Spleen (tissue), 11 donors: ENCODE results near the gene LYPD3. TPM values are rescaled to one million over a fixed set of nuclear protein-coding genes. Genes with fewer than 3 reads are reported as not detected.

Source experiments
- DNase-seq: peaks from one replicate; pipeline ENCODE4 v3.0.0-alpha.2; 2020
- H3K27ac ChIP-seq, 8 donors: fragments of 200-600 bp; sonication (generic) in 7 of 8; 1 replicate in 4 of 8; 2 replicates in 4 of 8; pipeline versions ENCODE4 v1.5.0 to v1.8.0; 2016 to 2021; ENCODE audit warnings: inconsistent platforms in 4 of 8, mild to moderate bottlenecking in 4 of 8, moderate library complexity in 1 of 8
- H3K27me3 ChIP-seq, 7 donors: fragments of 200-600 bp; sonication (generic) in 6 of 7; replicated peaks in 1 of 7; 1 replicate in 4 of 7; 2 replicates in 3 of 7; pipeline versions ENCODE4 v1.5.0 to v1.8.0; 2016 to 2021; ENCODE audit warnings: inconsistent platforms in 3 of 7, mild to moderate bottlenecking in 1 of 7
- H3K36me3 ChIP-seq, 6 donors: fragments of 200-600 bp; sonication (generic) in 5 of 6; 1 replicate in 4 of 6; 2 replicates in 2 of 6; pipeline versions ENCODE4 v1.5.0 to v1.8.0; 2016 to 2021; ENCODE audit warnings: inconsistent platforms in 2 of 6
- H3K4me1 ChIP-seq, 6 donors: fragments of 200-600 bp; sonication (generic) in 5 of 6; 1 replicate in 3 of 6; 2 replicates in 3 of 6; pipeline versions ENCODE4 v1.5.0 to v1.8.0; 2016 to 2021; ENCODE audit warnings: inconsistent platforms in 3 of 6
- H3K4me3 ChIP-seq, 8 donors: fragments of 200-600 bp; sonication (generic) in 7 of 8; 1 replicate in 4 of 8; 2 replicates in 4 of 8; pipeline versions ENCODE4 v1.5.0 to v1.8.0; 2016 to 2021; ENCODE audit warnings: inconsistent platforms in 4 of 8, mild to moderate bottlenecking in 4 of 8, moderate library complexity in 2 of 8
- H3K9me3 ChIP-seq, 8 donors: fragments of 200-600 bp; sonication (generic) in 7 of 8; 1 replicate in 4 of 8; 2 replicates in 4 of 8; pipeline versions ENCODE4 v1.5.0 to v1.8.0; 2016 to 2021; ENCODE audit warnings: inconsistent platforms in 4 of 8
- CTCF ChIP-seq, 11 experiments: fragments of 200-600 bp in 7 of 11; fragments of 450-650 bp in 4 of 11; sonication (generic) in 4 of 11; IDR thresholded peaks in 8 of 11; conservative IDR thresholded peaks in 3 of 11; 1 replicate in 7 of 11; 2 replicates in 4 of 11; pipeline versions ENCODE4 v1.4.0 to v1.8.0; 2016 to 2021; ENCODE audit warnings: antibody characterized with exemption in 11 of 11, inconsistent platforms in 4 of 11, mild to moderate bottlenecking in 1 of 11
- POLR2A ChIP-seq, 3 donors: fragments of 450-650 bp; IDR thresholded peaks; one replicate each; pipeline ENCODE4 v1.5.1; 2017; ENCODE audit warnings: antibody characterized with exemption in 3 of 3, mild to moderate bottlenecking in 1 of 3
- POLR2AphosphoS5 ChIP-seq, 3 donors: sonication (generic); formaldehyde crosslinking; IDR thresholded peaks; one replicate each; pipeline ENCODE4 v1.5.1; 2017; ENCODE audit warnings: antibody characterized with exemption in 3 of 3
- WGBS, 5 donors: extraction: QIAGEN DNeasy Blood & Tissue Kit in 3 of 5; methylation state at CpG; one replicate each; pipeline versions ENCODE4 v1.1.5 to v1.1.7; 2013 to 2018; 5-methylcytosine and 5-hydroxymethylcytosine counted together
- intact Hi-C: fragments of 100-400 bp; cut with DNase I; formaldehyde crosslinking; loops from one replicate; pipeline ENCODE4 v1.15.0; 2023; ENCODE audit warnings: low total_unique reads
- polyA plus RNA-seq, 3 donors: library from polyadenylated mRNA; stranded (reverse); fragments of 200-250 nt; gene quantifications; one replicate each; pipeline ENCODE4 v1.2.1, GENCODE V29; 2013
- total RNA-seq, 7 donors: library from RNA; depleted of rRNA in 3 of 7; stranded (reverse); fragments of >200 nt in 3 of 7; fragmentation: NEBNext Ultra II Directional in 4 of 7; extraction: Animal tissue kit (Norgen Biotek cat#: 25700) in 4 of 7; gene quantifications; one replicate each; pipeline versions ENCODE4 v1.1.0 to v1.2.1, GENCODE V29; 2016 to 2021
- donor health status: healthy with polysubstance abuse.
- donor health status: DM: no; HTN: no; CAD: no; lungs with moderate emphysema.
- donor health status: DM: no; HTN: no; CAD: no.
- donor health status: Bipolar disorder and iron deficiency.
- donor health status: healthy.
- donor health status: DM: no; HTN: no; CAD: no.
- donor health status: DM: yes; HTN: yes; CAD: no.

LYPD3 gene
- total and polyA plus RNA-seq, 10 donors: 0.57 to 2.8 (median 1.5) TPM

GRCh38 chr19:43457809-43458208 is 7.6 kb downstream of the LYPD3 start:
- no peaks in the 10 kb centered on the region for H3K36me3 ChIP-seq
- no peak for TF ChIP-seq CTCF (IDR thresholded peaks at IDR 0.05 in 8 of 11, conservative IDR thresholded peaks at IDR 0.05 in 3 of 11)
- no peak for TF ChIP-seq POLR2AphosphoS5 (IDR thresholded peaks at IDR 0.05)
- no peak for TF ChIP-seq POLR2A (IDR thresholded peaks at IDR 0.05)
- H3K27ac ChIP-seq: no peak overlapping the region
- 79 to 93% (median 87%) methylated on average over 4 of the region's 4 CpGs for WGBS, 5 donors
- H3K4me3 ChIP-seq: no peak overlapping the region
- no peaks in the 10 kb centered on the region for H3K9me3 ChIP-seq
- DNase-seq: no peak
- intact Hi-C loops: no loop called here
- peaks cover 0 to 24% (median 2%) of the 10 kb centered on the region in 6 donors for H3K4me1 ChIP-seq
- no peaks in the 10 kb centered on the region for H3K27me3 ChIP-seq

GRCh38 chr19:43455321-43456113 is 9.9 kb downstream of the LYPD3 start:
- intact Hi-C loops: no loop called here
- no peaks in the 10 kb centered on the region for H3K9me3 ChIP-seq
- H3K27me3 ChIP-seq: no peaks in the 10 kb centered on the region
- no peaks in the 10 kb centered on the region for H3K36me3 ChIP-seq
- no peak overlapping the region for H3K4me3 ChIP-seq
- peaks cover 0 to 15% (median 0%) of the 10 kb centered on the region in 6 donors for H3K4me1 ChIP-seq
- no peak for DNase-seq
- H3K27ac ChIP-seq: no peak overlapping the region
- WGBS, 5 donors: 37 to 46% (median 43%) methylated on average over 10 of the region's 10 CpGs
- no peak for TF ChIP-seq CTCF (IDR thresholded peaks at IDR 0.05 in 8 of 11, conservative IDR thresholded peaks at IDR 0.05 in 3 of 11)
- no peak for TF ChIP-seq POLR2A (IDR thresholded peaks at IDR 0.05)
- no peak for TF ChIP-seq POLR2AphosphoS5 (IDR thresholded peaks at IDR 0.05)

- H3K27me3 ChIP-seq: no peaks in the 10 kb centered on the region
- no peak overlapping the region for H3K27ac ChIP-seq
- H3K4me3 ChIP-seq: no peak overlapping the region
- no peaks in the 10 kb centered on the region for H3K9me3 ChIP-seq
- DNase-seq: no peak
- TF ChIP-seq POLR2AphosphoS5 (IDR thresholded peaks at IDR 0.05): no peak
- no peak for TF ChIP-seq CTCF (IDR thresholded peaks at IDR 0.05 in 8 of 11, conservative IDR thresholded peaks at IDR 0.05 in 3 of 11)
- TF ChIP-seq POLR2A (IDR thresholded peaks at IDR 0.05): no peak
- H3K4me1 ChIP-seq: peaks cover 0 to 18% (median 0%) of the 10 kb centered on the region in 6 donors
- intact Hi-C loops: no loop called here
- 52 to 75% (median 66%) methylated on average over 2 of the region's 2 CpGs for WGBS, 5 donors
- no peaks in the 10 kb centered on the region for H3K36me3 ChIP-seq
These were observed 11.4 kb downstream of the LYPD3 start for GRCh38 chr19:43454031-43454430.

- Histone ChIP-seq H3K9me3 (no peaks in the 10 kb centered on the region), H3K27me3 (no peaks in the 10 kb centered on the region), H3K4me3 (no peak overlapping the region), H3K27ac (no peak overlapping the region), H3K4me1 (peaks cover 0 to 18% (median 0%) of the 10 kb centered on the region in 6 donors), H3K36me3 (no peaks in the 10 kb centered on the region)
- no peak for TF ChIP-seq CTCF (IDR thresholded peaks at IDR 0.05 in 8 of 11, conservative IDR thresholded peaks at IDR 0.05 in 3 of 11)
- TF ChIP-seq POLR2A (IDR thresholded peaks at IDR 0.05): no peak
- no peak for TF ChIP-seq POLR2AphosphoS5 (IDR thresholded peaks at IDR 0.05)
- DNase-seq: no peak
- intact Hi-C loops: no loop called here
- 60 to 77% (median 70%) methylated on average over 3 of the region's 3 CpGs for WGBS, 5 donors
These were observed 12.8 kb downstream of the LYPD3 start for GRCh38 chr19:43452582-43452981.
